GM18511 (cell line): ENCODE results near the gene PLEKHH3.
"Not testable (repeated sequence)": the region's sequence is repeated elsewhere in the genome, so short reads cannot be mapped to it uniquely, and the experiment has no call there.

Experiments
- ATAC-seq: cut with Tn5 transposase; IDR thresholded peaks from one replicate; pipeline ENCODE4 v1.9.1; 2021; ENCODE audit warnings: mild to moderate bottlenecking, moderate library complexity; ENCODE audit not compliant: unreplicated experiment

Gene PLEKHH3

GRCh38 chr17:42673885-42674754 lies 2.7 kb downstream of the PLEKHH3 start:
- no peak for ATAC-seq

GRCh38 chr17:42673266-42673884 lies 3.4 kb downstream of the PLEKHH3 start:
- ATAC-seq = no peak

GRCh38 chr17:42672038-42672437 lies 4.8 kb downstream of the PLEKHH3 start:
- ATAC-seq = no peak

- ATAC-seq = no peak
These were observed 5.8 kb downstream of the PLEKHH3 start for GRCh38 chr17:42670789-42671657.

DNA sequence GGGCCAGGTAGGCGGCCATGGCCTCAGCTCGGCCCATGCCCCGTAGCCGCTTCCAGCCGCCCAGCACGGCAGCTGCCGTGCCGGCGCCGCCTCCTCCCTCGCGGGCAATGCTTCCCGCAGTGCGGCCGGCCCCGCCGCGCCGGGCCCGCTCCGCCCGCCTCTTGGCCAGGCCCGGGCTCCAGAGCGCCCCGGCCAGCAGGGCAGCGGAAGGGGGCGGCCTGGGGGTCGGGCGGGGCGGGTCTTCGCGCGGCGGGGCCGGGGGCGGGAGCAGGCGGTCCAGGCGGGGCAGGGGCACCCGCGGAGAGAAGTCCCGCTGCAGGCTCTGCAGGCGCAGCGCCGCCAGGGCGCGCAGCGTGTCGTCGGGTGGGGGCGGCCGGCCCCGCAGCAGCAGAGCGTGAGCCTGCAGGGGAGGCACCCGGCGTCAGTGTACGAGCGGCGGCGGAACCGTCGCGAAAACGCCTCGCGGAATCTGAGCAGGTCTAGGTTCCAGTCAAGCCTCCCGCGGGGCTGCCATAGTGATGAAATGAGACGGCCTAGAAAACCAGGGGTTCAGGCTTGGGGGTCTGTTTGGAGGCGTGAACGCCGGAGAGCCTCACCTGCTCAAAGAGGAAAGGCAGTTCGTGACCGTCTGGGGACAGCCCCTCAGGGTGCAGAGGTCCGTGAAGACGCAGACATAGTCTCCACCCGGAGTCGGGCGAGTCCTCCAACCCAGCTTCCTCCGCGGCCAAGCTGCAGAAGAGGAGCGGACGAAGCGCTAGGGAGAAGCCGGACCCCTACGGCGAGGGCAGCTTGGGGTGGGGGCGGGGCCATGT lies 6.6 kb downstream of the PLEKHH3 start:
- ATAC-seq = no peak

- no peak for ATAC-seq
These were observed 7.2 kb downstream of the PLEKHH3 start for GRCh38 chr17:42669705-42669976.

GRCh38 chr17:42667088-42667951 lies 9.5 kb downstream of the PLEKHH3 start:
- ATAC-seq = no peak

GRCh38 chr17:42666126-42666525 lies 10.7 kb downstream of the PLEKHH3 start:
- ATAC-seq = not testable (repeated sequence)

GRCh38 chr17:42665581-42666001 lies 11.2 kb downstream of the PLEKHH3 start:
- ATAC-seq = no peak

DNA sequence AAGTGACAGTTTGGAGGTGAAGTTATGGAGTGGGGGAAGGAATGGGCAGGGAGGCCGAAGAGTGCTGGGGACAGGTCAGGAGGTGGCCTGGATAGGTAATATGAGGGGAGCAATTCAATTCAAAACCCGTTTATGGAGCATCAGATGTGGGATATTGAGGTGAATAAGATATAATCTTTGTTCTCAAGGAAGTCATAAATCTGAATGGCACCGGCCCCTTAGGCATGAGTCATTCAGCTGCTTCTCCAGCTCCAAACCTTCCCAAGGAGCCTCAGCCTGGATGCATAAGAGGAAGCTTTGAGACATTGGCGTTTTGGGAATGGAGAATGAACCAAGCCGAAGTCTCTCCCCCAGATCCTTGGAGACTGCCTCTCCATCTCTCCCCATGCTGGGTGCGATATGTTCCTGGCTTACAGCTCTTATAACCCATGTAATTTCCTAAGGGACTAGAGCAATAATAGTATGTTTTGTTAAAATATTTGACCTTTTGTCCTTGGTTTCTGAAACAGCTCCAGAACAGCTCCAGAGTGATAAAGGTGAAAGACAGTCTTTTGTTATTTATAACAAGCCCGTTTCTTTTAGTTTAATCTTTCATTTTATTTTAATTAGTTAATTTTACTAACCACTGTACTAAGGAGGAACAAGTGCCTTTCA lies 16.0 kb downstream of the PLEKHH3 start:
- no peak for ATAC-seq

DNA sequence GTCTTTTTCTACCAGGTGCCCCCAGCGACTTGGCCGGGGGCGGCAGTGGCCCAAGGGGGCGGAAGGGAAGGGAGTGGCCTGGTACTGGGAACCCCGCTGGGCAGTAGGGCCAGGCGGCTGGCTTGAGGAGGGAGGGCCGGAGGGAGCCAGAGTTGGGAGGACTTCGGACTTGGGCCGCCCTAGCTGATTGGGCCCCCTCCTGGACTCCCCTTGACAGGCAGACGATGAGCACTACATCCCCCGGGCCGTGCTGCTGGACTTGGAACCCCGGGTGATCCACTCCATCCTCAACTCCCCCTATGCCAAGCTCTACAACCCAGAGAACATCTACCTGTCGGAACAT lies 16.9 kb downstream of the PLEKHH3 start:
- not testable (repeated sequence) for ATAC-seq

DNA sequence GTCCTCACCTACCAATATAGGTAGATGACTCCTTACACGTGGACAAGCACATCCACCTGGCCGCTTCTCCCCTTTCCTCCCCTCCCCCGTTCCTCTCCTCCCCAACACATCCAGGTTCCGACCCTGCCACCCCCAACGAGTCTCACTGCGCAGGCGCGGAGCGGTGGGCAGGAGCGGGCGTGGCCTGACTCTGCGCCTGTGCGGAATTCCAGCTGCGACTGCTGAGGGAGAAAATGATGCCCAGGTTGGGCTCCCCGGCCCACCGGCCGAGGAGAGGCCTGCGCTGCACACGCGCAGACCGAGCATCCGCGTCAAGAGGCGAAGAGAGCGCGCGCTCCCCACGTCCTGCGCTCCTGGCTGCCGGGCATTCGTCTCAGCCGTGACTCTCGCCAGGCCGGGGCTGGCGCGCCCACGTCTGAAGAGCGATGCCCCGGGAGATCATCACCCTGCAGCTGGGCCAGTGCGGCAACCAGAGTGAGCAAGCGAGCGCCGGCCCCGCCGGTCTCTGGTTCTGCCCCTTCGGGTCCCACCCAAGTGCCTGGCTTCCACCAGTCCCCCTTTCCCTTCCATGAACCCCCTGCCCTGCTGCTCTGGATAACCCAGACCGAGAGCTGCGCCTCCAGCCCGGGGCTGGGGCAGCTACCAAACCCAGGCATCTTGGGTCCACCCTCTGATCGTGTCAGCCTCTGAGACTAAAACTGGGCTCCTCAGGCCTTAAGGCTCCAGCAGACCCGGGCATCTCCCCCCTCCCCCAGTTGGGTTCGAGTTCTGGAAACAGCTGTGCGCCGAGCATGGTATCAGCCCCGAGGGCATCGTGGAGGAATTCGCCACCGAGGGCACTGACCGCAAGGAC lies 17.5 kb downstream of the PLEKHH3 start, which contains the start of gene TUBG2:
TUBG2 (plus strand) TSS at position 206 of the 853 bp plus-strand sequence; CDS start at position 426, 220 bp downstream.
- peak; percentile 61 for ATAC-seq

DNA sequence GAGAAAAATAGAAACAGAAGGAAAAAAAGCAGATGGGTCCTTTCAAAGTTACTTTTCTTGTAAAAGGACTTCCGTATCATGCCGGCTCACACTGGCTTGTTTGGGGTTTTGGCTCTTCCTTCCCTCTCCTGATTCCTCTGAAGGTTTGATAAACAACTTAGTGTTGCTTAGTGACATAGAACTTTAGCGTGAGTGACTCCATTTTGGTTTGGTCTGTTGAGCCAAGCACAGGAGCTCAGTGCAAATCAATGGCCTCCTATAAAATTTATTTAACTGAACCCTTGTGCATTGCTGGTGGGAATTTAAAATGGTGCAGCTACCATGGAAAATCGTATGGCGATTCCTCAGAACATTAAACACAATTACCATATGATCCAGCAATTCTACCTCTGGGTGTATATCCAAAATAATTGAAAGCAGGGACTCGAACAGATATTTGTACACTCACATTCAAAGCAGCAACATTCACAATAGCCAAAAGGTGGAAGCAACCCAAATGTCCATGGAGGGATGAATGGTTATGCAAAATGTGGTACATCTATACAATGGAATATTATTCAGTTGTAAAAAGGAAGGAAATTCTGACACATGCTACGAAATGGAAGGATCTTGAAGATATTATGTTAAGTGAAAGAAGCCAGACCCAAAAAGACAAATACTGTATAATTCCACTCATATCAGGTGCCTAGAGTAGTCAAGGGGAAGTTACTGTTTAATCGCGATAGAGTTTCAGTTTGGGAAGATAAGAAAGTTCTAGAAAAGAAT lies 18.8 kb downstream of the PLEKHH3 start:
- no peak for ATAC-seq

- ATAC-seq = no peak
These were observed 21.3 kb downstream of the PLEKHH3 start for GRCh38 chr17:42655528-42655927.

DNA sequence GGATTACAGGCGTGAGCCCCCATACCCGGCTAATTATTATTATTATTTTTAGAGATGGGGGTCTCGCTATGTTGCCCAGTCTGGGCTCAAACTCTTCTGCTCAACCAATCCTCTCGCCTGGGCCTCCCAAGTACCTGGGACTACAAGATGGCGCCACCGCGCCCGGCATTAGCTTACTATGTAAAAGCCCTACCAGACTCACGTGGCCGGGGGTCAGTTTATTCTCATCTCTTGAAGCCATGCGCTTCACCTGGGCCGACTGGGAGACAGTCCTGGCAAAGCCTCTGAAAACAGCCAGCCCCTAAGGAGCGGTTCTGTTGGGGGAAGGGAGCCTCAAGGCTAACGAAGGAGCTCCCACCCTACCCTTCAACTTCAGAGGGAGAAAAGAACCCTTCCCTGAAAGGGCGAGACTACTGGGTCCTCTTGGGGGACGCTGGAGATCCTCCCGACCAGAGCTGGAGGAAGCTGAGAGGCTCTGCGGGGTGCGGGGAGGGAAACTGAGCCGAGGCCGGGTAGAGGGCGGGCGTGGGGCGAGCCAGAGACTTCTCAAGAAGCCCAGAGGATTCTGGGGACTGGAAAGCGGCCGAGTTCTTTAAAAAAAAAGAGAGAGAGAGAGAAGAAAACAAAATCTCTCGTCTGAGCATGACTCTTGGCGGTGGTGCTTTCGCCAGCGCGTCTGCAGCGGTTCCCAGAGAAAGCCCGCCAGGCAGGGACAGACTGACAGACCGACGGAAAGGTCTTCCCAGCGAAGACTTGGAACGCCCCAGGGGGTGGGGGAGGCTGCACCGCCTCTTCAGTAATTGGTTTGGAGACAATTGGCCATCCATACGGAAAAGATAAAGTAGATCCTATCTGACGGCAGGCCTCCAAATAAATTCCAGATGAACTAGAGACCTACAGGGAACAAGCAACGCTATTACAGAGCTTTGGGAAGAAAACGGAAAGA lies 23.3 kb downstream of the PLEKHH3 start:
- ATAC-seq = no peak

DNA sequence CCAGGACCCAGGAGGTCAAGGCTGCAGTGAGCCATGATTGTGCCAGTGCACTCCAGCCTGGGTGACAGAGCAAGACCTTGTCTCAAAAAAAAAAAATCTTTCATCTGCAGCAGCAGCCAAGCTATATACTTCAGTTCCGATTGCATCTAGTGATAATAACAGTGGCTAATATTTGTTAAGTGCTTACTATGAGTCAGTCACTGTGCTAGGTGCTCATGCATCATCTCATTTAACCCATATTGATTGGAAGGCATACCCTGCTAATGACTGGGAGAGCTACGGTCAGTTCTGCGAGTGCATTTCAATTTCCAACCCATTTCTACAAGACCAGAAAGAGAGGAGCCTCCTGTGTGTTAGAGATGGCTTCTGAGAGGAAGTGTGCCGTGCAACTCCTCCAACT lies 25.4 kb downstream of the PLEKHH3 start:
- ATAC-seq = no peak

DNA sequence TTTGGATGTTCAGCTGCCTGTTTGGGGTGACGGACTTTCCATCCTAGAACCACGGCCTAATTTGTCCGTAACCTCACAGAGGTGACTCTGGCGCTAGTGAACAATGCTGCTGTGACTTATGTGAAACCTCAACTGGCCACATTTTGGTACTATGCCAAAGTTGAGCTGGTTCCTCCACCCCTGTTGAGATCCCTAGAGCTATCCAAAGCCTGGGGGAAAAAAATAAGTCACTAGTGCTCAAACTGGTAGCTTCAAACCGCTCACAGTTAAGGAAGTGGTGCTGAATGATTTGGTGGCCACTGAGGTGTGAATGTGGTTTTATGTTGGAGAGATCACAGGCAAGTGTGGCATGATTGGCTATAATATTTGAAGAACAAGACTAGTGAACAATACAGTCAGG lies 29.0 kb downstream of the PLEKHH3 start:
- no peak for ATAC-seq
